Measurements from ENCODE around the gene SLC15A1.

- TF ChIP-seq CTCF (IDR thresholded peaks at IDR 0.05 in 4 of 5, conservative IDR thresholded peaks at IDR 0.05 in 1 of 5) (no peak), POLR2A (IDR thresholded peaks at IDR 0.05) (no peak)
These were observed 32.9 kb upstream of the SLC15A1 start for GRCh38 chr13:98785405-98785804.

Measured in gastrocnemius medialis (tissue), 4 donors.